HG02981 (cell line): Measurements from ENCODE around the gene ADSS1.

Source experiments
- ATAC-seq: cut with Tn5 transposase; IDR thresholded peaks from one replicate; pipeline ENCODE4 v1.9.1; 2021; ENCODE audit warnings: mild to moderate bottlenecking, moderate library complexity; ENCODE audit not compliant: unreplicated experiment

ADSS1 gene

DNA sequence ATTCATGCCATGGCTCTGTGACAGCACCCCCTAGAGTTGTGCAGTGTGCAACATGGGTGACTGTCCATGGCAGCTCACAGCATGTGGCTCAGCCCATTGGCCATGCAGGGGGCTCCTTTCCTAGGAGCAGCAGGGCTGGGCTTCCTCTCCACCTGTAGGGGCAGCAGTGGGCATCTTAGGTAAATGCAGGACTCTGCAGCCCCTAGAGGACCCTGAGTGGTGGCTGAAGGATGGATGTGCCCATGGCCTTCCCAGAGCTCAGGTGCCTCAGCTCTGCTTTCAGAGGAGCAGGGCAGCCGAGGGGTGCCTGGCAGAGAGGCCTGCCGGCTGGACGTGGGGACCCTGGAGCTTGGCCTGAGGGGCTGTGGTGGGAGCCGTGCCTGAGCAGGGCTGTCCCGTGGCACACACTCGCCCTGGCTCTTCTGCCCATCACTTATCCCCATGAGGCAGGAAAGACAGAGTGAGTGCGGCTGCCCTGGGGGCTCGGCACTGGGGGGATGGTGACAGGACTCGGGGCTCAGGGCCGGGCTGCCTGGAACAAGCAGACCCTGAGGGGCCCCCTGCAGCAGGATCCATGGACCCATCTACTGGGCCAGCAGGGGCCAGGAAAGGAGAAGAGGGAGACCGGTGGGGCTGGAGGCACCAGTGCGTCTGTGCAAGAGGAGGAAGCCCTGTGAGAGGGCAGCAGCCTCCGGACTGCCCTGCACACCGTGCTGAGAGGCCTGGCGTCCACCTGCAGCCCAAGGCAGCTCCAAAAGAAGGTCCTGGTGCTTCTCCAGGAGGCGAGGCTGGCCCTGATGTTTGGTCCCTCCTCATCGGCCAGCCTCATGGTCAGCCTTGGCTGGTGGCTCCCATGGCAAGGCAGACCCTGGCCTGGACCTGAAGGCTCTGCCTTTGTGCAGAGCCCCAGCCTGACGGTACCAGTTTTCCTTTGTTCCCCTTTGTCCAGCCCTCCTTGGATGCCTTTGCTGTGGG is 7.6 kb downstream of the ADSS1 start:
- ATAC-seq = no peak

DNA sequence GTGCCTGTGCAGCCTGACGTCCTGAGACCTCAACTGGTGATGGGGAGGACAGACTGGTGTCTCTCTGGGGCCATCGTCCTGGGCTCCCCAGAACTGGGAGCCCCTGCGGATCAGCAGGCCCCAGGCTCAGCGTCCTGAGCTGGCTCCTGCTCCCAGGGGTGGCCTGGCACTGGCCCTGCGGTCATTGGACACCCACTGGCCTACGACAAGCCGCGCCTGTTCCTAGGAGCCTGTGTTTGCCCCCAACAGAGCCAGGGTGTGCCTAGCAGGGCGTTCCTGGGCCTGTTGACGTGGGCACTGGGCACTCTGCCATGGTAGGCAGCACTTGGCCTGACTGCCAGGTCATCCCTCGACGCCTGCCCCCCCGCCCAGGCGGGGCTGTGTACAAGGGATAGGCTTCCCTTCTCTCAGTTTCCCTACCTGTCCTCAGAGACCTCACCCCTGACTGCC is 8.4 kb downstream of the ADSS1 start:
- no peak for ATAC-seq

DNA sequence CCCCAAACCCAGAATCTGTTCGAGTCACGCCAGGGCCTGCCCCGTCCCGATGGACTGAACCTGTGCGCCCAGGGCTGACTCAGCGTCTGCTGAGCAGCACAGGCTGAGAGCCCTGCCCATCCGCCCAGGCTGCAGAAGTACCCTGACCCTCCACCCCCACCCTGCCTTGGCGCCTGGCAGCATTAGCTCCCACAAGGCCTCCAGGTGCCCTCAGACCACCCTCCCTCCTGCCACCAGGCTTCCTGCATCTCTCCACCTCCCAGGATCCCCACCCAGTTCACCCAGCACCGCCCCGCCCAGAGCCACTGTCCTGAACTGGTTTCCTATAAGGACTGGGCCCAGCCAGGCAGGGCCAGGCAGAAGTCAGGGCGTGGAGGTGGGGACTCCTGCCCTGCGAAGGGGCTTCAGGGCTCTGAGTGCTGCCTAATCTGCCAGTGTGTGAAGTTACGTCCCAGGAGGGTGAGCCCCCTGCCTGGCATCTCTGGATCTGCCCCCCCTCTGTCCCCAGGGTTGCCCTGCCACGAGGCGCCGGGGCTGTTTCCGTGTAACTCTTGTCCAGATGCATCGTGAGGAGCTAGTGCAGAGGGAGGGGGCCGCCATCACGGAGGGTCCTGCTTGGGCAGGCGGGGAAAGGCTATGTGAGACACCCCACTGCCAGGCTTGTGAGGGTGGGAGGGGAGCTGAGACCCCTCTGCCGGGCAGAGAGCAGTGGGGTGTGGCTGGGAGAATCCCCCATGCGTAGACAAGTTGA is 9.1 kb downstream of the ADSS1 start:
- no peak for ATAC-seq

DNA sequence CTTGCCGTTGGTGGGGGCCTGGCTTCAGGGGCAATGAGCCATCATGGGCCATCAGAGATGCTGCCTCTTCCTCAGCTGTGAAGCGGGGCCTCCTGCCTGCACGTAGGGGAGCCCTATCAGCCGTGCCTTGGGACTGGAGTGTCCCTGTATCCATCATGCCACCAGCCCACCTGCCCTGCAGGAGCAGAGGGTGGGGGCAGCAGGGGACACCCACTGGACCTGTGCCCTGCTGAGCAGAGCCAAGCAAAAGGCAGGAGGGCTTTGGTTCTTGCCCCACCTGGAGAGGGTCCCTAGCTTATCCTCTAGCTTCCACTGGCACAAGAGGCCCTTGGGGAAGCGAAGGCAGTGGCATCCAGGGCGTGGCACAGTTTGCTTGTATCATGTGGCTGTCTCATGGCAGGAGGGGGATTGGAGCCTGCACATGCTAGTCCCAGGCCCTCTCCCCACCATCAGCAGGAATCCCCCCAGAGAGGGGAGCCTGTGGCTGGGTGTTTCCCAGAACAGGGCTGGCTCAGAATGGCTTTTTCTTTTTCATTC is 10.1 kb downstream of the ADSS1 start:
- ATAC-seq = no peak

DNA sequence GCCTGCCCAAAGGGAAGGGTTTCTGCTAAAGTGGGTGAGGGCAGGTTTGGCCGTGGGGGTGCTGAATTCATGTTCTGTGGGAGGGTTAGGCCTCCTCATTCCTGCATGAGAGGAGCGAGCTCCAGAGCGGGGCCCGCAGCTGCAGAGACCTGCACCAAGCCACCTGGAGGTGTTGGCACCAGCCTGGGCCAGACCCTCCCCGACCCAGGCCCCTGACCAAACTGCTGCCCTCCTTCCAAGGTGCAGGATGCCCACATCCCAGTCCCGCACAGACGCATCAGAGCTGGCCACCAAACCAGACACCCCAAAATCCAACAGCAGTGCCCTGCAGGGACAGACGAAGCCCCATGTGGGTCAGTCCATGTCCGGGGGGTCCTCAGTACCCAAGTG is 10.6 kb downstream of the ADSS1 start:
- no peak for ATAC-seq

DNA sequence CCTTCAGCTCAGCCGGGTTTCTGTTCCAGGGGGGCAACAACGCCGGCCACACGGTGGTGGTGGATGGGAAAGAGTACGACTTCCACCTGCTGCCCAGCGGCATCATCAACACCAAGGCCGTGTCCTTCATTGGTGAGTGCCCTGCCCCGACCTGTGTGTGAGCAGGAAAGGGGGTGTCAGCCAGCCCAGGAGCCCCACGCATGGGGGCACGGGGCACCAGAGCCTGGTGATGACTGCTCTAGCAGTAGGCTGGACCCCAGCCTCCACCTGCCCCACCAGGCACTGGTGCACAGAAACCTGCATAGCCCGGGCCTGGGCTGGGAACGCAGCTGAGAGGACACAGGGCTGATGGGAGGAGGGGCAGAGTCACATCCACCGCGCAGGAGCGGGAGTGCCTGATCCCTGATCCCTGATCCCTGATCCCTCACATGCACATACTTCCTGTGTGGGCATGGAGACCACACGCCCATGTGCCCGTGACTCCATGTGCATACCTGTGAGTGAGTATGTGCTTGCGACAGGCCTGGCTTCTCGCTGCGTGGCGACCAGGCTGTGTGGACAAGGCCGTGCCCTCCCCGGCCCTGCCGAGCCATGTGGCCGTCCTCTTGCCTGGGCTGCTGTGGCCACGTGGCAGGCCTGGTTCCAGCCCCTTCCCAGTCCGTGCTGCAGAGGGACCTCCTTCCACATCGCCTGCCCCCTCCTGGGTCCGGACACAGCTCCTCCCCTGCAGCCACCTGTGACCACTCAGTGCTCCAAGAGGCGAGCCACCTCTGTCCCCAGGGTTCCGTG is 11.2 kb downstream of the ADSS1 start:
- no peak for ATAC-seq

DNA sequence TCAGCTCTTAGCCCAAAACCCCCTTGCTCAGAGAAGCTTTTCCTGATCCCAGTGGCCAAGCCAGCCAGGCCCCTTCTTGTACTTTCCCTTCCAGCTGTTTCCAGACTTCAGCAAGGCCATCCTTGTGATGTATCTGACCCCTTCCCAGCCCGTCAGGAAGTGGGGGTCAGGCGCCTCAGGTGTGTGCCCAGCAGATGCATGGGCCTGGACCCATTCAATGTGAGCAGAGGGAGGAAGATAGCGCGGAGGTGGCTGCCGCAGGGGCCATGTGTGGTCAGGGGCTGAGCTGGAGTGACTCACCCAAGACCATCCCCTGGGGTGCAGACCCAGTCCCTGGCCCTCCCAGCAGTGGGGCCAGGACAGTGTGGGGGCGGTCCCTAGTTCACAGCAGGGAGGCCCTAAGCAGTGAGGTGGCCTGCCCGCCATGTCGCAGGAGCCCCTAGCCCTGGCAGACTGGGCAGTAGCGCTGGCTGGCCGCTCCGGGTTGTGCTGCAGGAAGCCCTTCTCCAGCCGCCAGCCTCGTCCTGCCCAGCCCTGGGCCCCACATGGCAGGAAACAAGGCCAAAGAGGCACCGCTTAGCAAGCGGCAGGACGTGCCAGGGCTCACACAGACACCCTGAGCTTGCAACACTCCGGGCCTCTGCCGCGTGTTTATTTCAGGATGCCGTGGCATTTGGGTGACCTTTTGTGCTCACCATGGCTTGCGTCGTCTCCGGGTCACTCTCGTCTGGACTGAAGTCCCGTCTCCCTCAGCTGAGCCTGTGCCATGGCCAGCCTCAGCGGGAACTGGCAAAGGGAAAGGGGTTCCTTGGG is 12.0 kb downstream of the ADSS1 start:
- ATAC-seq = no peak

DNA sequence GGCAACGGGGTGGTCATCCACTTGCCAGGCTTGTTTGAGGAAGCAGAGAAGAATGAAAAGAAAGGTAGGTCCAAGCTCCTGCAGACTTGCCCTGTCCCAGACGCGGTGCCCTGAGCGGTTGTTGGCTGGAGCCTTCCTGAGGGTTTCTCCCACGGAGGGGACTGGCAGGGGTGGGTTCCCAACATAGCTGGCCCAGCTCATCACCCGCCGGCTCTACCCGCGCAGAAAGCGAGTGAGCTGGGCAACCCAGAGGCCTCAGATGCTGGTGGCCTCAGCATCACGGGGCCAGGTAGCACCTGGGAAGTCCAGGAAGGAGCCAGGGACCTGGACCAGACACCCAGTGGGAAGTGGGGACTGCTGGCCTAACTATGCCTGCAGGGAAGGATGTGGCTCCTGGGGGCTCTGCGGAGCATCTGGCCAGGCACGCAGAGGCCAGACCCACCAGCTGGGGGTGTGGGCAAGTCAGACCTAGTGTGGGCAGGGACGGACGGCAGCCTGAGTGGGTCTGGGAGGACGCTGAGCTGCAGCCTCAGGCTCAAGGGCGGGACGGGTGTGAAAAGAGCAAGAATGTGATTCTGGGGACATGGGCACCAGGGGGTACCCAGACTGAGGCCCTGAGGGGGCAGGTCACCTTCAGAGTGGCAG is 14.5 kb downstream of the ADSS1 start:
- ATAC-seq = no peak

- no peak for ATAC-seq
These were observed 15.0 kb downstream of the ADSS1 start for GRCh38 chr14:104739026-104739425.

GRCh38 chr14:104739546-104740516 is 15.8 kb downstream of the ADSS1 start:
- no peak for ATAC-seq

- no peak for ATAC-seq
These were observed 17.2 kb downstream of the ADSS1 start for GRCh38 chr14:104741108-104741802.

- no peak for ATAC-seq
These were observed 17.8 kb downstream of the ADSS1 start for GRCh38 chr14:104741803-104742251.

DNA sequence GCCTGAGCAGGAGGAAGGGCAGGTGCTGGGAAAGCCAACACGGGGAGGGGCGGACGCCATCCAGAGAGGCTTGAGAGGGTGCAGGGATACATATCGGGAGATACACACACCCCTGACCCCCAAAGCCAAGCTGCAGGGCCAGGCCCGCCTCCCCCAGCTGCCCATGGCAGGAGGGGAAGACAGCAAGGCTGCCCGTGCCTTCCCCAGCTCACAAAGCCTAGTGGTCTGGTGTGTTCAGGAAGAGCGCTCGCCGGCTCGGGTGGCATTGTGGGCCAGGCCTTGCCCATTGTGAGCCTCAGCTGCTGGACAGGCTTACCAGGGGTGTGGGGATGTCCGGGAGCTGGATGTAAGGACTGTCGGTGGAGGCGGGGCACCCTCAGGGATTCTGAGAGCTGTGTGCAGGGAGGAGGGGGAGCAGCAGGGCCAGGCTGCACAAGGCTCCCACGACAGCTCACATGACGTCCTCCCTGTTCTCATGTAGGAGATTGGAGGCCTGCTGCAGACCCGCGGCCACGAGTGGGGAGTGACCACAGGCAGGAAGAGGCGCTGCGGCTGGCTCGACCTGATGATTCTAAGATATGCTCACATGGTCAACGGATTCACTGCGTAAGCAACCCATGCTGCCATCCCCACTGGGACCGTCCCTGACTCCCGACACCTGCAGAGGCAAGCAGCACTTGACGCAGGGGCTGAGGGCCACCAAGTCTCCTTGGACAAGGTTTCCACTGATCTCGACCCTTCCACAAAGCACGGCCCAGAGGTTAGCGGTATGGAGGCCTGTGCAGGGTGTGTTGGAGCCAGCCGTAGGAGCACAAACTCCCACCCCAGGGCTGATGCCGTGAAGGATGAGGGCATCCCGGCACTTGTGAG is 18.8 kb downstream of the ADSS1 start:
- ATAC-seq = no peak

DNA sequence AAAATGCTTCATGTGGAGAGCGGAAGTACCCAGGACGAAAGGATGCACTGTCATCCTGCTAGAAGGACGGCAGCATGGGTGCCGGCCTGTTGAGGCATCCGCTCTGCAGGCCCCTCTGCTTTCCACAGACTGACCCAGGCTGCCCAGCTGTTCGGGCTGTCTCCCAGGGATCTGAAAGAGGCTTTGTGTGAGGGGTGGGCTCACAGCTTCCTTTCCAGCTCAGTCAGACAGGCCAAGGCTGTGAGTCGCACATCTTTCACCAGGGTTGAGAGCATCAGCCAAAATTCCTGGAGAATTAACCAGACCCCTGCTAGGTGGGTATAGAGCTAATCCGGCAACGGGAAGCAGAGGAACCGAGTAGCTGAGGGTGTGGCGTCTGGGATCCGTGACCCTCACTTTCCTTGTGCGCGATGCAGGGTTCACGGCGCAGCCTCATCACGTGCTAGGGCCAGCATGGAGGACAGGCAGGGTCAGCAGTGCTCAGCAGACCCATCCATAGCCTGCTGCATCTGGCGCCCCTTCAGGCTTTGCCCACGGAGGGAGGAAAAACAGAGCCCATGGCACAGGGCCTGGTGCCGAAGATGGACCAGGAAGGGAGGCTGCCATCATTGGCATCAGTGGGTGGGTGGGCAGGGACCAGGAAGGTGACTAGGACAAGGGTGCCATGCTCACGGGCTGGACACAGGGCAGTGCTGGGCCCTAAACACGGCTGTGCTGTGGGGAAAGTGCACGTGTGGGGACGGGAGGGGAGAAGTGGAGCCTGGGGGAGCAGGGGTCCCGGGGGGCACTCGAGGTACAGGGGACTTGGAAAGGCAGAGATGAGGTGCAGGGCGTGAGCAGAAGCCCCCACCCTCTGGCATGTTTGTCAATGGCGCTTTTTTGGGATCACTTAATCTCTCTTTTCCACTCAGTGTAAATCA is 19.7 kb downstream of the ADSS1 start:
- no peak for ATAC-seq

- no peak for ATAC-seq
These were observed 20.5 kb downstream of the ADSS1 start for GRCh38 chr14:104744484-104744883.

GRCh38 chr14:104745431-104745830 is 21.4 kb downstream of the ADSS1 start:
- no peak for ATAC-seq
